Liver (tissue), 3 donors: ENCODE data around the gene POLN.

ENCODE experiments used
- CTCF ChIP-seq: fragments of 150-350 bp; IDR thresholded peaks from 2 replicates; pipeline ENCODE4 v1.5.1; 2017; ENCODE audit warnings: improper control_type of control experiment, low read depth, low read length; ENCODE audit not compliant: missing input control
- HNF4A ChIP-seq, 2 donors: conservative IDR thresholded peaks; 2 replicates each; pipeline ENCODE4 v1.6.1; 2016; ENCODE audit warnings: antibody characterized with exemption in 2 of 2, mild to moderate bottlenecking in 2 of 2
- REST ChIP-seq: IDR thresholded peaks from 2 replicates; pipeline ENCODE4 v1.6.1; 2016; ENCODE audit warnings: antibody characterized with exemption, mild to moderate bottlenecking
- TAF1 ChIP-seq: conservative IDR thresholded peaks from 2 replicates; pipeline ENCODE4 v1.6.1; 2016; ENCODE audit warnings: antibody characterized with exemption, mild to moderate bottlenecking
- donor health status: healthy.
- donor health status: healthy.

- TF ChIP-seq CTCF (no peak), HNF4A (conservative IDR thresholded peaks at IDR 0.05) (no peak), REST (no peak), TAF1 (no peak)
These were observed 64.4 kb downstream of the POLN start for GRCh38 chr4:2177443-2178093.
